Suprapubic skin (tissue), 4 donors: ENCODE results near the gene TECPR2. TPM values are rescaled to one million over a fixed set of nuclear protein-coding genes. Genes with fewer than 3 reads are reported as not detected.

ENCODE experiments used
- DNase-seq, 2 donors: peaks; one replicate each; pipeline ENCODE4 v3.0.0-alpha.2; 2019; ENCODE audit warnings: low spot score in 2 of 2
- H3K27ac ChIP-seq: fragments of 200-600 bp; sonication (generic); one replicate; pipeline ENCODE4 v1.5.1; 2019
- H3K27me3 ChIP-seq: fragments of 200-600 bp; sonication (generic); one replicate; pipeline ENCODE4 v1.5.1; 2019
- H3K36me3 ChIP-seq: fragments of 200-600 bp; sonication (generic); one replicate; pipeline ENCODE4 v1.5.1; 2019
- H3K4me1 ChIP-seq: fragments of 200-600 bp; sonication (generic); one replicate; pipeline ENCODE4 v1.5.1; 2019
- H3K4me3 ChIP-seq: fragments of 200-600 bp; sonication (generic); one replicate; pipeline ENCODE4 v1.5.1; 2019; ENCODE audit warnings: mild to moderate bottlenecking
- H3K9me3 ChIP-seq: fragments of 200-600 bp; sonication (generic); one replicate; pipeline ENCODE4 v1.5.1; 2019
- EP300 ChIP-seq: sonication (generic); formaldehyde crosslinking; IDR thresholded peaks from one replicate; pipeline ENCODE4 v1.6.1; 2017; ENCODE audit warnings: antibody characterized with exemption
- POLR2A ChIP-seq, 2 donors: fragments of 450-650 bp; IDR thresholded peaks; one replicate each; pipeline ENCODE4 v1.6.1; 2017; ENCODE audit warnings: antibody characterized with exemption in 2 of 2, mild to moderate bottlenecking in 2 of 2, moderate library complexity in 2 of 2
- POLR2AphosphoS5 ChIP-seq, 3 donors: sonication (generic); formaldehyde crosslinking; IDR thresholded peaks; one replicate each; pipeline ENCODE4 v1.6.1; 2017; ENCODE audit warnings: antibody characterized with exemption in 3 of 3
- WGBS: methylation state at CpG from one replicate; pipeline ENCODE4 v1.1.5; 2018; 5-methylcytosine and 5-hydroxymethylcytosine counted together
- total RNA-seq, 4 donors: library from RNA; depleted of rRNA; stranded (reverse); fragments of >200 nt; gene quantifications; one replicate each; pipeline ENCODE4 v1.1.0, GENCODE V29; 2016
- TF ChIP-seq, protein P1 (sequence below), 2 donors: fragments of 200-600 bp in 1 of 2; fragments of 450-650 bp in 1 of 2; sonication (generic) in 1 of 2; IDR thresholded peaks; one replicate each; pipeline ENCODE4 v1.5.1; 2016 to 2019; ENCODE audit warnings: antibody characterized with exemption in 2 of 2, mild to moderate bottlenecking in 1 of 2, moderate library complexity in 1 of 2

The TECPR2 gene
- total RNA-seq, 4 donors from 2014 or later = 12.1 to 22.6 (median 16.8) TPM

DNA sequence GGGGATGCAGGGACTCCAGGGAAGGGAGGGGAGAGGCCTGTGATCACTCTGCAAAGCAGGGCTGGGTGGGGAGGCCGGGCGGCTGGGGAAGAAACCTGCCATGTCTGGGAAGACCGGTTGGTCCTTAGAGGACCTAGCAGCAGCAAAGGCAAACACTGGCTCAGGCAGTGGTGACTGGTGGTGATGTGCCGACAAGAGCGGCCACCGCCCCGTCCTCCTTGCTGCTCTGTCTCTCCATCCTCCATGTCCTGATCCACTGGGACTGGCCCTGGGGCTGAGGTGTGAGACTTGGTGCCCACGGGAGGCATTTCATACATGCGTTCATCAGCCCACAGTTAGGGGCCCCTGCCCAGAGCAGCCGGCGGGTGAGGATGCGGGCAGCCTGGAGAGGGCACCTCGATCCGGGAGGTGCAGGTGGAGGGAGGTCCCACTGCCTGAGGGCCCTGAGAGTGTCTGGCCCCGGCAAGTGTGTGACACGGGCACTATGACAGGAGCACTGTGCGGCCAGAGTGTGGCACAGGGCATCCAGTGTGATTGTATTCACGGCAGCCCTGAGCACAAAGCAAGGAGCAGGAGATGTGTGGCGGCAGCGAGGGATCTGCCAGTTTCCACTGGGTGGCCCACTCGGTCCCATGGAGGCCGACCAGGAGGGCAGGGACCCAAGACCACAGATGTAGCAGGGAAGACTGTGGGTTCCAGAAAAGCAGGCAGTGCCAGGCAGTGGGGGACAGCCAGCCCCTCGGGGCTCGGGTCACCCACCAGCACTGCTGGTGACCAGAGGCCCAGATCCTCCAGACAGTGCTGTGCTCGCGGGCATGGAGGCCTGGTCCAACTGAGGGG is 133.0 kb downstream of the TECPR2 start:
- peaks cover 30% of the 10 kb centered on the region for H3K36me3 ChIP-seq
- H3K27ac ChIP-seq = no peak overlapping the region
- no peaks in the 10 kb centered on the region for H3K27me3 ChIP-seq
- no peak for TF ChIP-seq EP300
- TF ChIP-seq POLR2A (IDR thresholded peaks at IDR 0.05) = no peak
- TF ChIP-seq, protein P1, sequence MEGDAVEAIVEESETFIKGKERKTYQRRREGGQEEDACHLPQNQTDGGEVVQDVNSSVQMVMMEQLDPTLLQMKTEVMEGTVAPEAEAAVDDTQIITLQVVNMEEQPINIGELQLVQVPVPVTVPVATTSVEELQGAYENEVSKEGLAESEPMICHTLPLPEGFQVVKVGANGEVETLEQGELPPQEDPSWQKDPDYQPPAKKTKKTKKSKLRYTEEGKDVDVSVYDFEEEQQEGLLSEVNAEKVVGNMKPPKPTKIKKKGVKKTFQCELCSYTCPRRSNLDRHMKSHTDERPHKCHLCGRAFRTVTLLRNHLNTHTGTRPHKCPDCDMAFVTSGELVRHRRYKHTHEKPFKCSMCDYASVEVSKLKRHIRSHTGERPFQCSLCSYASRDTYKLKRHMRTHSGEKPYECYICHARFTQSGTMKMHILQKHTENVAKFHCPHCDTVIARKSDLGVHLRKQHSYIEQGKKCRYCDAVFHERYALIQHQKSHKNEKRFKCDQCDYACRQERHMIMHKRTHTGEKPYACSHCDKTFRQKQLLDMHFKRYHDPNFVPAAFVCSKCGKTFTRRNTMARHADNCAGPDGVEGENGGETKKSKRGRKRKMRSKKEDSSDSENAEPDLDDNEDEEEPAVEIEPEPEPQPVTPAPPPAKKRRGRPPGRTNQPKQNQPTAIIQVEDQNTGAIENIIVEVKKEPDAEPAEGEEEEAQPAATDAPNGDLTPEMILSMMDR (IDR thresholded peaks at IDR 0.05) = no peak
- TF ChIP-seq POLR2AphosphoS5 (IDR thresholded peaks at IDR 0.05) = no peak
- H3K4me3 ChIP-seq = no peak overlapping the region
- no peak for DNase-seq
- H3K9me3 ChIP-seq = no peaks in the 10 kb centered on the region
- WGBS = 93% methylated on average over 15 of the region's 26 CpGs
- peaks cover 16% of the 10 kb centered on the region for H3K4me1 ChIP-seq

DNA sequence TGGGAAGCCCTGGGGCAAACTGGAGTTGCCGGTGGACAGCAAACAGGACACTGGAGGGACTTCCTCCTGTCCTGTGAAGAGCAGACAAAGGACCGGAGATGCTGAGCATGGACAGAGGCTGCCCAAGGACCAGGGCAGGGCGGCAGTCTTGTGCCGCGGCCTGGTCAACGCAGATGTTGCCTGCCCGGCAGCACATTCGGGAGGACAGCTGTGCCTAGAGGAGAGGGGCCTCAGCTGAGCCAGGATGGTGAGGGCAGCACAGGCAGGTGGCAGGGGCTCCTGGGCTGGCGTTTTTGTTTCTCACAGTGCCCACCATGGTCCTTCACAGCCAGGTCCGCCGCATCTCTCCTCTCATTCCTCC is 133.6 kb downstream of the TECPR2 start:
- WGBS = 96% methylated on average over 6 of the region's 11 CpGs
- Histone ChIP-seq H3K27ac (no peak overlapping the region), H3K4me3 (no peak overlapping the region), H3K27me3 (no peaks in the 10 kb centered on the region), H3K9me3 (no peaks in the 10 kb centered on the region), H3K4me1 (peaks cover 21% of the 10 kb centered on the region), H3K36me3 (peaks cover 30% of the 10 kb centered on the region)
- DNase-seq = no peak
- TF ChIP-seq POLR2A (IDR thresholded peaks at IDR 0.05) (no peak), POLR2AphosphoS5 (IDR thresholded peaks at IDR 0.05) (no peak), EP300 (no peak)
- TF ChIP-seq, protein P1 (IDR thresholded peaks at IDR 0.05) = no peak

DNA sequence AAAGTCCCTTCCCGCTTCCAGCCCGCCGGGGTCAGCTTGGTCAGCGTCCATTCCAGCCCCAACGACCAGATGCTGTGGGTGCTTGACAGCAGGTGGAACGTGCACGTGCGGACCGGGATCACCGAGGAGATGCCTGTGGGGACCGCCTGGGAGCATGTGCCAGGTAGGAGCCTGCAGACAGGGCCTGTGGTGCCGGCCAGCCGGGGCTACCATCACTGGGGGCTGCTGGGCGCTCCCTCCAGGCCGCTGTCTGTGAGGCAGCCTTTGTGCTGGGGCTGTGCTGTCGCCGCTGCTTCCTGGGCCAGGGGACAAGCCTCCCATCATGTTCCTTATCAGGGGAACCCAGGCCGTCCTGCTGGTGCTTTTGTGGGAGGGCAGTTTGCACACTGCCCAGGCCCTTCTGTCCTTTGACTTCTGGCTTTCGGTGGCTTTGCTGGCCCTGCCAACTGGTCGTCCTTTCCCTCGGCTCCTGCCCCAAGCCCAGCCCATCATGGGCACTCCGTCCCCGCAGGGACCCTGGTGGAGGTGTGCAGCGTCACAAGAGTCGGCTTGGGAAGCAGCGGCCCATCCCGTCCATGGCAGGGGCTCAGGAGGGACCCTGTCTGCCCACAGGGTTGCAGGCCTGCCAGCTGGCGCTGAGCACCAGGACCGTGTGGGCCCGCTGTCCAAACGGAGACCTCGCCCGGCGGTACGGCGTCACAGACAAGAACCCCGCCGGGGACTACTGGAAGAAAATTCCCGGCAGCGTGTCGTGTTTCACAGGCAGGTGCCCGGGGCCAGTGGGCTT is 134.4 kb downstream of the TECPR2 start:
- Histone ChIP-seq H3K27me3 (no peaks in the 10 kb centered on the region), H3K4me1 (peaks cover 26% of the 10 kb centered on the region), H3K4me3 (no peak overlapping the region), H3K36me3 (peaks cover 30% of the 10 kb centered on the region), H3K9me3 (no peaks in the 10 kb centered on the region), H3K27ac (no peak overlapping the region)
- no peak for TF ChIP-seq POLR2AphosphoS5 (IDR thresholded peaks at IDR 0.05)
- no peak for TF ChIP-seq POLR2A (IDR thresholded peaks at IDR 0.05)
- no peak for TF ChIP-seq EP300
- TF ChIP-seq, protein P1 (IDR thresholded peaks at IDR 0.05) = no peak
- no peak for DNase-seq
- WGBS = 94% methylated on average over 33 of the region's 42 CpGs

DNA sequence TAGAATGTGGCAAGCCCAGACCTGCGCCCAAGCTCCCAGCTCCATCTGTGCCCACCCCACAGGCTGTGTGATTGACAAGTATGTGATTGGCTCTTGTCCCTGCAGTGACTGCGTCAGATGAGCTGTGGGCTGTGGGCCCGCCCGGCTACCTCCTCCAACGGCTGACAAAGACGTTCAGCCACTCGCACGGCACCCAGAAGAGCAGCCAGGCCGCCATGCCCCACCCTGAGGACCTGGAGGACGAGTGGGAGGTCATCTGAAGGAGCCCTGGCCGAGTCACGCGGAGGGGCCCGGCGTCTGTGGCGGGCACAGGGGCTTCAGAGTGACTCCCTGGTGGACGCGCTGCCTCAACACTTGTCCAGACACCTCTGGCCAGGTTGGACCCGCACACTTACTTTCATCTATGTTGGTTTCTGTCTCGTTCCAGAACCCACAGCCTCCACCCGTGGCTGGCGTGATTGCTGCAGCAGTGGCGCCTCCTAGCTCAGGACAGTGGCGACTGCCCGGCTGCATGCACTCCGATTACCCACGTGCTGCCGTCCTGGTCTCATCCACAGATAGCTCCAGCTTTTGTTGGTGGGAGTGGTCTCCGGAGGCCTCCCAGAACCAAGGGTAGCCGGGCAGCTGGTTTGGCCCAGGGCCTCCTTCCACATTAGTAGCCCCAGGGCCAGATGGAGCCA is 135.4 kb downstream of the TECPR2 start:
- H3K27ac ChIP-seq = no peak overlapping the region
- H3K9me3 ChIP-seq = no peaks in the 10 kb centered on the region
- H3K4me3 ChIP-seq = no peak overlapping the region
- no peak for DNase-seq
- 86% methylated on average over 11 of the region's 30 CpGs for WGBS
- H3K27me3 ChIP-seq = no peaks in the 10 kb centered on the region
- peaks cover 30% of the 10 kb centered on the region for H3K36me3 ChIP-seq
- peaks cover 30% of the 10 kb centered on the region for H3K4me1 ChIP-seq
- no peak for TF ChIP-seq EP300
- no peak for TF ChIP-seq POLR2A (IDR thresholded peaks at IDR 0.05)
- TF ChIP-seq POLR2AphosphoS5 (IDR thresholded peaks at IDR 0.05) = no peak

DNA sequence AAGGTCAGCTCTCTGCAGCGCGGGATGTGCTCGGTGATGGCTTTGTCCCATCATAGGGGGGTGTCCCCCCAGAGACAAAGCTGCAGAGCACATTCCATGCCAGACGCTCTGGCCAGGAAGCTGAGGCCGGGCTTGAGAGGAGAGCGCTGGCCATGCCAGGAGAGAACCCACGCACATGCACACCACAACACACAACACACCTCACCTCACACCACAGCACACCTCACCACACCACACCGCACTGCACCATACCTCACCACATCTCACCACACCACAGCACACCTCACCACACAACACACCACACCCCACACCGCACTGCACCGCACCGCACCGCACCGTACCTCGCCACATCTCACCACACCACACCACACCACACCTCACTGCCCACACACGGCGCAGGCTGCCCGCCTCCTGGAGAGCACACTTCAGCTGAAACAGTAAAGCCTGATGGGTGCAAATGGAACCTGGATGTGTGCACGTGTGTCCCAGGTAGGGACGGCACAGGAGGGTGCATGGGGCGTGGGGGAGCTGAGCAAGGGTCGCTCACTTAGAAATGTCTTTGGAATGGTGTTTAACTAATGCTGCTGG is 136.0 kb downstream of the TECPR2 start:
- 82% methylated on average over 21 of the region's 21 CpGs for WGBS
- Histone ChIP-seq H3K27me3 (no peaks in the 10 kb centered on the region), H3K4me1 (peaks cover 30% of the 10 kb centered on the region), H3K9me3 (no peaks in the 10 kb centered on the region), H3K27ac (no peak overlapping the region), H3K36me3 (peaks cover 30% of the 10 kb centered on the region), H3K4me3 (no peak overlapping the region)
- no peak for DNase-seq
- TF ChIP-seq, protein P1 (IDR thresholded peaks at IDR 0.05) = no peak
- TF ChIP-seq POLR2A (IDR thresholded peaks at IDR 0.05) (no peak), POLR2AphosphoS5 (IDR thresholded peaks at IDR 0.05) (no peak), EP300 (no peak)
